Effector CD4-positive, alpha-beta T cell (primary cell): ENCODE data around the gene PNMA6E.

Experiments used
- DNase-seq: peaks from one replicate; pipeline ENCODE4 v3.0.0-alpha.2; 2020

PNMA6E gene

GRCh38 chrX:153382563-153383482 is 18.3 kb downstream of the PNMA6E start:
- no peak for DNase-seq

- DNase-seq, result no peak
Observed at GRCh38 chrX:153381684-153382532, 19.2 kb downstream of the PNMA6E start.

GRCh38 chrX:153380691-153381090 is 20.5 kb downstream of the PNMA6E start:
- DNase-seq, result no peak

- no peak for DNase-seq
Observed at GRCh38 chrX:153379971-153380581, 21.1 kb downstream of the PNMA6E start.

- no peak for DNase-seq
Observed at GRCh38 chrX:153379508-153379907, 21.6 kb downstream of the PNMA6E start.

- no peak for DNase-seq
Observed at GRCh38 chrX:153378607-153379006, 22.5 kb downstream of the PNMA6E start.

- DNase-seq, result no peak
Observed at GRCh38 chrX:153377727-153378126, 23.4 kb downstream of the PNMA6E start.

- no peak for DNase-seq
Observed at GRCh38 chrX:153375571-153375970, 25.6 kb downstream of the PNMA6E start.

GRCh38 chrX:153374426-153374825 is 26.7 kb downstream of the PNMA6E start:
- no peak for DNase-seq

GRCh38 chrX:153372949-153373348 is 28.2 kb downstream of the PNMA6E start:
- DNase-seq, result no peak

GRCh38 chrX:153371256-153371655 is 29.9 kb downstream of the PNMA6E start:
- DNase-seq, result no peak

- DNase-seq, result no peak
Observed at GRCh38 chrX:153370293-153371055, 30.7 kb downstream of the PNMA6E start.

GRCh38 chrX:153366878-153367538 is 34.1 kb downstream of the PNMA6E start:
- DNase-seq, result no peak

GRCh38 chrX:153366119-153366518 is 35.0 kb downstream of the PNMA6E start:
- DNase-seq, result no peak

GRCh38 chrX:153365670-153366069 is 35.5 kb downstream of the PNMA6E start:
- DNase-seq, result no peak

- no peak for DNase-seq
Observed at GRCh38 chrX:153361781-153362397, 39.3 kb downstream of the PNMA6E start.

GRCh38 chrX:153357877-153358276 is 43.3 kb downstream of the PNMA6E start:
- no peak for DNase-seq

- no peak for DNase-seq
Observed at GRCh38 chrX:153353416-153353815, 47.7 kb downstream of the PNMA6E start.

- DNase-seq, result no peak
Observed at GRCh38 chrX:153352858-153353257, 48.3 kb downstream of the PNMA6E start.

- no peak for DNase-seq
Observed at GRCh38 chrX:153351981-153352380, 49.2 kb downstream of the PNMA6E start.

GRCh38 chrX:153349952-153350351 is 51.2 kb downstream of the PNMA6E start:
- DNase-seq, result no peak
